HG03565 (cell line): ENCODE data around the gene TMUB1.
"Not testable (repeated sequence)": the region's sequence is repeated elsewhere in the genome, so short reads cannot be mapped to it uniquely, and the experiment has no call there.

Experiments
- ATAC-seq: cut with Tn5 transposase; IDR thresholded peaks from one replicate; pipeline ENCODE4 v1.9.1; 2021; ENCODE audit warnings: mild to moderate bottlenecking, moderate library complexity; ENCODE audit not compliant: unreplicated experiment

TMUB1 gene

DNA sequence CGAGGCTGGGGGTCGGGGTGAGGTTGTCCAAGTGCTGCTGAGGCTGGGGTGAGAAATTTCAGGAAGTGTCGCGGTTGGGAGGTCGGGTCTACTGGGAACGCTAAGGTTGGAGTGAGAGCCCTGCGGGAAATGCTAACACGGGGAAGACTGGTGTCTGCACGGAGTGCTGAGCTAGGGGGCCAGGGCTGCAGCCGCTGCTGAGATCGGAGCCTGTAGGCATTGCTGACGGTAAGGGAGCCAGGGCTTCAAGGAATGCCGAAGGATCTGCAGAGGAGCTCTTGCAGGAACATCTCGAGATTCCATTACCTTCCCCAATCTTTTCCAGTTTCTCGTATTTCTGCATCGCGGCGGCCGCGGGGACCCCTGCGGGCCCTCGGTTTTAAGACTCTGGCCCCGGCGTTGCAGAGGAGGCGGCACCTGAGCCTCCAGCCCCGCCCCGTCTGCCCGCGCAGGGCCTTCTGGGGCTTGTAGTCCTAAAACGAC lies 25.7 kb downstream of the TMUB1 start, which contains the start of gene CDK5:
Gene CDK5, minus strand, starts transcription at position 392 of the 483 bp plus-strand sequence. Its CDS starts 49 bp downstream, at position 343.
- peak; percentile 0 for ATAC-seq

DNA sequence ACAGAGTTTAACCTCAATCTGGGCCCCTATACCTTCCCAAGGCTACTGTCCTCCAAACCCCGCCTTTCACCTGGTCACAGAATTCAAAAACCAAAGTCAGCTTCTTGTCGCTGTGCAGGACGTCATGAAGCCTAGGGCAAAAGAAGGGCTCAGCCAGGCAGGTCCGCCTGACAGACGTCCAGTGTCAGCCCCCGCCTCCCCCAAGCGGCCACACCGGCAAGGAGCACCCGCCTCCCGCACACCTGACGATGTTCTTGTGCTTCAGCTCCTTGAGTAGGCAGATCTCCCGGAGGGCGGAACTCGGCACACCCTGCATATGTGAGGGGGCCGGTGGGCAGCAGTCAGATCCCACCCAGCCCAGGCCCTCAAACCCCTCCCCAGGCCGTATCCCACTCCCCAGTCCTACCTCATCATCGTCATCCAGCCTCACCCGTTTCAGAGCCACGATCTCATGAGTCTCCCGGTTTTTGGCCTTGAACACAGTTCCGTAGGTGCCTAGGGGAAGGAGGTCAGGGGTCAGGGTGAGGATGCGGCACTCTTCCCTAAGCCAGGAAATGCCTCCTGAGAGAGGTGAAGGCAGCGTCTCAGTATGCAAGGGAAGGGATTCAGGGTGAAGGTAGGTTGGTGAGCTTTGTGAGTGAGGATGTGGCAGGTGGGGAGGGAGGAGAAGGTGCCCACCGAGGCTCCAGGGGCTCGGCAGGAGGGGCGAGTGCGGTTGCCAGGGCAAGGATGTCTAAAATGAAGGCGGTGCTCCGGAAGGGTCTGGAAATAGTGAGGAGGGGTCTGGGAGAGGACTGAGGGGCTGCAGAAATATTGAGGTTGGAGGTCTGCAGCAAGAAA lies 26.4 kb downstream of the TMUB1 start:
- no peak for ATAC-seq

DNA sequence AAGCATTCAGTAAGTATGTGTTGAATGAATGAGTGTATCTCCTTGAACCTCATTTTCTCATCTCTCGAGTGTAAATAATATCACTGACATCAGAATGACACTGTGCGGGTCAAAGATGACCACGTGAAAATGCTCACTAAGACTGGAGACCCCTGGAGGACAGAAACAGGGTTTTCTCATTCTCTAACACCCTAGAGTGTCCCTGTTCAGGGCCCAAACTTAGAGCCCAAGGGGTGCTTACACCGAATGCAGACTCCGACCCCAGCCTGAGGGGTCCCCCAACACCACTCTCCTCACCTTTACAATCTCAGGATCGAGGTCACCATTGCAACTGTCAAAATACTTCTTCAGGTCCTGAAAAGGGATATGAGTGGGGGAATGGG lies 27.0 kb downstream of the TMUB1 start:
- no peak for ATAC-seq

DNA sequence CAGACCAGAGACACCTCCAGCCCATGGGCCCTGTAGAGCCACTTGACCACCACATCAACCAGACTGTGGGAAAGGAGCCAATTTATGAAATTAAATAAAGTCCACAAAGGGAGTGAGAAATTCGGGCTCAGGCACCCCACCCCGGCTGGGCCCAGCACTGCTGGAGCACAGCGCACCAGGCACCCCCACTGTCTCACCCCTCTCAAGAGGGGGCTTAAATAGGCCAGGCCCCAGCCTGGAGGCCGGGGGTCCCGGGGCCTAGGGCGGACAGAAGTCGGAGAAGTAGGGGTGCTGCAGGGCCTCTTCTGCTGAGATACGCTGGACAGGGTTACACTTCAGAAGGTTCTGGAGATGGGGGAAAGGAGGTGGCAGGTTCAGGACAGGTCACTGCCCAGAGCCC lies 29.5 kb downstream of the TMUB1 start:
- no peak for ATAC-seq

DNA sequence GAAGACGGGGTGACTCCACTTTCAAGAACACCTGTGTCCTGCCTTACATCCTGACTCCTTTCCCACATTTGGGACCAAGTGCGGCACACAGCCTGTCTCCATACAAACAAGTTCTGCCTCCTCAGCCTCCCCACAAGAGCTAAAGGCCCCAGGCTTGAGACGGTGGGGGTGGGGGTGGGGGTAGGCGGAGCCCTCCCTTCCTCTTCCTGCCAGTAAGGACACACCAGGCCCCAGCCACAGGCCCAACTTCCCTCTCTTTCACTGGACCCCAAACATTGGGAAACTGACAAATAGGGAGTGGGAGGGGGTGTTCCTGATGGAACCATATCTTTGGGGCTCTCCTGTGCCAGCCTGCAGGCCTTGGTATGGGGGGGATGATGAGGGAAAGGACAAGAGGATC lies 30.2 kb downstream of the TMUB1 start:
- no peak for ATAC-seq

DNA sequence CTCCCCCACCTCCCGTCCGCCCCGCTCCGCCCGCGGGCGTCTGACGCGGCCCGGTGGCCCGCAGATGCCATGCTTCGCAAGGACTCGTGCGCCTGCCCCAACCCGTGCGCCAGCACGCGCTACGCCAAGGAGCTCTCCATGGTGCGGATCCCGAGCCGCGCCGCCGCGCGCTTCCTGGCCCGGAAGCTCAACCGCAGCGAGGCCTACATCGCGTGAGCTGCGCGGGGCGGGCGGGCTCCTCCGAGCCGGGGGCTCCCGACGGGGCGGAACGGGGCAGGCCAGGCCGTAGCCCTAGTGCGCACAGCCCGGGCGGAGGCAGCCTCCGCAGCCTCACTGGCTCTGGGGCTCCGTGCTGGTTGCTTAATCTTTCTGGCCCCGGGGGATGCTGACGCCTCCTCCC lies 32.2 kb downstream of the TMUB1 start:
- no peak for ATAC-seq

DNA sequence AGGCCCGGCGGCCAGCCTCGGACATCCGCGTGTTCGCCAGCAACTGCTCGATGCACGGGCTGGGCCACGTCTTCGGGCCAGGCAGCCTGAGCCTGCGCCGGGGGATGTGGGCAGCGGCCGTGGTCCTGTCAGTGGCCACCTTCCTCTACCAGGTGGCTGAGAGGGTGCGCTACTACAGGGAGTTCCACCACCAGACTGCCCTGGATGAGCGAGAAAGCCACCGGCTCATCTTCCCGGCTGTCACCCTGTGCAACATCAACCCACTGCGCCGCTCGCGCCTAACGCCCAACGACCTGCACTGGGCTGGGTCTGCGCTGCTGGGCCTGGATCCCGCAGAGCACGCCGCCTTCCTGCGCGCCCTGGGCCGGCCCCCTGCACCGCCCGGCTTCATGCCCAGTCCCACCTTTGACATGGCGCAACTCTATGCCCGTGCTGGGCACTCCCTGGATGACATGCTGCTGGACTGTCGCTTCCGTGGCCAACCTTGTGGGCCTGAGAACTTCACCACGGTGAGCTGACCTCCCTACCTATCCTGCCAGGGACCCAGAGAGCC lies 34.3 kb downstream of the TMUB1 start:
- no peak for ATAC-seq

DNA sequence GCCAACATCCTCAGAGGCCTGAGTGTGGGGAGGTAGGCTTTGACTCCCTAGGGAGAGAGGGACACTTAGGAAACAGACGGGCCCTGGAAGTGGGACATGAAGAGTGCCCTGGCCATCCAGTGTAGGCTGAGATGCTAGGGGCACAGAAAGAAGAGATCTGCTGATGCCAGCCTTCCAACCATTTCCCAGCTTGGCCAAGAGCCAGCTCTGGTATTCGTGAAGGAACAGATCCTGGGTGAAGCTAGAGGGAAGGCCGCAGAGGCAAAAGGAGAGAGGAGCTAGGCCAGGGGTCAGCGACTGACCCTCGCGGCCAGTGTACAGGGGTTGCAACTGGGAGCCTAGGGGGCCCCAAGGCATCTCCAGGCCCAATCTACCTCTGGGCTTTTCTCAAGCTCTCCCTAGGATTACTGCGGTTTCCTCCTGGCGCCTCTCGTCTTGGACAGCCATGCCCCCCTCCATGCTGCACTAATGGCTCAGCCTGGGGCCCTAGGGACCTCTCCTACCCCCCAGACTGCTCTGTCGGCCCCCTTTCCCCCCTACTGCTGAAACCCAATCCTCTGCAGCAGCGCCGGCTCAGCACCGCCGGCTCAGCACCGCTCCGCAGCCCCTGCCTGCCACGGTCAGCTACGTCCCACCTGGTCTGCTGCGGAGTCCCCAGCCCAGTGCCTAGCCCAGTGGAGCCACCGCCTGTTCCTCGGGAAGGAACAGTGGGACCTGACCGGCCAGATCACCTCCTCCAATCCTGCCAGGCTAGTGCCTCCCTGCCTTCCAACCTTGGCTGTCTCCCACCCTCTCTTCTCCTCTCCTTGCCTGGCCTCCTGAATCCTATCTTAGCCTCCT lies 35.1 kb downstream of the TMUB1 start, which contains the start of gene ASIC3:
Gene ASIC3, plus strand, starts transcription at position 556 of the 840 bp plus-strand sequence. CDS start 355 bp downstream, outside the sequence.
- no peak for ATAC-seq

DNA sequence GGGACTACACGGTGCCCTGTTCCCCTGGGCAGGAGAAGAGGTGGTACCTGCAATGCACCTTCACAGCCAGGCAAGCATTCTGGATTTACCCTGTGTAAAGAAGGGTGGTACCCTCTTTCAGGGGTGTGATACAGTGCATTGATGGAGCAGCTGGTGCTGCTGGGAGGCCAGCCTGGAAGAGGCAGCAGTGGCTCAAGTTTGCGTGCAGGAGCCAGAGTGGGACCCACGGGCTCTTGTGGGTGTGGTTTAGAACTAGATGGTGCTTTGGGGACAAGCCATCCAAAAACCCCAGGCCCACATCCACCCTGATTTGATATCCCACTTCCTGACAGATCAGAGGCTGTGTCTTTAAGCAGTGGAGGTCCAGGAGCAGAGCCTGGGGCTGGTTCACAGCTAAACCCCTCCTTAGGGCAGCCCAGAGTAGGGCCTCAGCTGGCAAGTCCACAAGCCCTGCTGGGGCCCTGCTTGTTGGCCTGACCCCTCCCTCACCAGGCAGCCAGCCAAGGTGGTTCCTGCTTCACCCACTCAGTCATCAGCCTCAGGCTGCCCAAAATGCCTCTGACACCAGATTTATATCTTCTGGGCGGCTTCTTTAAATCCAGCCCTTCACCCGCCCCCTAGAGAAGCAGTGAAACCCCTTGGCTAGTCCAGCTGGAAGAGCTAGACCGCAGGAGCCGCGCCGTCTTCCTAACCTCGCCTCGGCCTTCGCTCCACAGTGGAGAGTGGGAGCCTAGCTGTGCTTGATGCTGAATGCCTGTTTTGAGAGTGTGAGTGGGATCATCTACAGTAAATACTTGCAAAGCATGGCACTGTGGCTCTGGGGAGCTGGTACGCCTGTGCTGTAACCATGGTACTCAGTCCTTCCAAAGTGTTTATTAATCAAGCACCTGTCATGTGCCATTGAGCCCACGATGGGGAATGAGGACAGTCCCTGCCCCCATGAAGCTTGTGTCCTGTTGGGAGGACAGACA lies 36.4 kb downstream of the TMUB1 start:
- no peak for ATAC-seq

DNA sequence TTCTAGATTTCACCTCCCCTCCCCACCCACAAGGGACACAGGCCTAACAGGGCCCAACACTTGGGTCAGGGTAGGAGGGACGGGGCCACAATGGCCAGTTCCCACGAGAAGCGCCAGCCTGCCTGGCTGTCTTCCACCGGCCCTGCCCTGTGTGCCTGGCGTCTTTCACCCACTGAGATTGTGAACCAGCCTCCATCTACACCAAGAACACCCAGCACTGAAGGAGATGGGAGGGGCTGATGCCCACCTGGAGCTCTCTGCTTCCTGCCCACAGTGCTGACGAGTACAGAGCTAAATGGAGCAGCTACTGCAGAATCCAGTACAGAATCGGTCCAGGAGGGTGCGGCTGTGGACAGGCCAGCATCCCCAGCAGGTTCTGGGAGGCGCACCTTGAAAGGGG lies 37.3 kb downstream of the TMUB1 start:
- ATAC-seq: no peak

DNA sequence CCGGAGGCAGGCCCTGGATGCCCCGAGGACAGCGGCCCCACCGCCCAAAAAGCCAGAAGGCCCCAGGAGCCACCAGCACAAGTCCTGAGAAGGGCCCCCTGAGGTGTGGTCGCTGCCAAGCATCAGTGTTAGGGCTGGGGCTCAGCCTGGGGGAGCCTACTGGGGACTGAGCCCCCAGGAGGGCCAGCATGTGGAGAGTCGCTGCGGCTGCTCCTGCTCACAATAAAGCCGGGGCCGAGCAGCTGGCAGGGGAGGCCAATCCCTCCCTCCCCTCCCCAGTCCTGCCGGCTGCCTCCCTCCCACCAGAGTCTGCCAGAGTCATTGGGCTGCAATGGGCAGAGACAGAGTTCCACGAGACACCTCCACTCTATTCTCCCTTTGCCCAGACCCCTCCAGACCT lies 38.0 kb downstream of the TMUB1 start:
- no peak for ATAC-seq

DNA sequence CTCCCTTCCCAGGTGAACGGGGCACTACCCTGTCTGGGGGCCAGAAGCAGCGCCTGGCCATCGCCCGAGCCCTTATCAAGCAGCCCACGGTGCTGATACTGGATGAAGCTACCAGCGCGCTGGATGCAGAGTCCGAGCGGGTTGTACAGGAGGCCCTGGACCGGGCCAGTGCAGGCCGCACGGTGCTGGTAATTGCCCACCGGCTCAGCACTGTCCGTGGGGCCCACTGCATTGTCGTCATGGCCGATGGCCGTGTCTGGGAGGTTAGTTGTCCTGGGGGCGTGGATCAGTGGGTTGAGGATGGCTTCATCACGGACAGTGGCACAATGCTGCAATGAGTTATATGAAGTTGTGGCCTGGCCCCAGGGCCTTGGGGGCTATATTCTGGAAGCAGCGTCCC lies 39.3 kb downstream of the TMUB1 start:
- no peak for ATAC-seq

DNA sequence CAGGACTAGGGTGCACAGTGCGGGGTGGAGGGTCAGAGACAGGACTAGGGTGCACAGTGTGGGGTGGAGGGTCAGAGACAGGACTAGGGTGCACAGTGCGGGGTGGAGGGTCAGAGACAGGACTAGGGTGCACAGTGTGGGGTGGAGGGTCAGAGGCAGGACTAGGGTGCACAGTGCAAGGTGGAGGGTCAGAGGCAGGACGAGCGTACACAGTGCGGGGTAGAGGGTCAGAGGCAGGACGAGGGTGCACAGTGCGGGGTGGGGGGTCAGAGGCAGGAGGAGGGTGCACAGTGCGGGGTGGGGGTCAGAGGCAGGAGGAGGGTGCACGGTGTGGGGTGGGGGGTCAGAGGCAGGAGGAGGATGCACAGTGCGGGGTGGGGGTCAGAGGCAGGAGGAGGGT lies 39.8 kb downstream of the TMUB1 start:
- not testable (repeated sequence) for ATAC-seq

DNA sequence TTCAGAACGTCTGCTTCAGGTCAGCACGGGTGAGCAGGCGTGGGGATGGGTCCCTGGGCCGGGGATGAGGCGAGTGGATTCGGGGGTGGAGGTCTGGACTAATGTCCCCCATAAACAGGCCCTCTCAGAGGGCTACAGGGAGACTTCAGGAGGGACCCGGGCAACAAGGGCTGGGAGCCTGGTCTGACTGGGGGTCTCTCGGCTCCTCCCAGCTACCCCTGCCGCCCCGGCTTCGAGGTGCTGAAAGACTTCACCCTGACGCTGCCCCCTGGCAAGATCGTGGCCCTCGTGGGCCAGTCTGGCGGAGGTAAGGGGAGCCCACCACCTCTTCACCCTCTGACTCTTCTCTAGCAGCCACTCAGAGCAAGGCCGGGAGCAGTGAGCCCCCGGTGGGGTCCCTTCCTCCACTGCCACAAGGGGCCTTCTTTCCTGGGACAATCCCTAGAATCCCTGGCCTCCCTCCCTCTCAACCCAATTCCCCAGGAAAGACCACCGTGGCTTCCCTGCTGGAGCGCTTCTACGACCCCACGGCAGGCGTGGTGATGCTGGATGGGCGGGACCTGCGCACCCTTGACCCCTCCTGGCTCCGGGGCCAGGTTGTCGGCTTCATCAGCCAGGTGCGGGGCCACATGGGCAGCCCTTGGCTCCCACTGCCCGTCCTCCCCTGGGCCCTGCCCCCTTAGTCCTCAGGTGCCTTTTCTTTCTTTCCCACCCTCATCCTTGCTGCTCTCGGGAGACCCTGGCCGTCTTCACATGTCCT lies 42.5 kb downstream of the TMUB1 start:
- ATAC-seq: no peak

DNA sequence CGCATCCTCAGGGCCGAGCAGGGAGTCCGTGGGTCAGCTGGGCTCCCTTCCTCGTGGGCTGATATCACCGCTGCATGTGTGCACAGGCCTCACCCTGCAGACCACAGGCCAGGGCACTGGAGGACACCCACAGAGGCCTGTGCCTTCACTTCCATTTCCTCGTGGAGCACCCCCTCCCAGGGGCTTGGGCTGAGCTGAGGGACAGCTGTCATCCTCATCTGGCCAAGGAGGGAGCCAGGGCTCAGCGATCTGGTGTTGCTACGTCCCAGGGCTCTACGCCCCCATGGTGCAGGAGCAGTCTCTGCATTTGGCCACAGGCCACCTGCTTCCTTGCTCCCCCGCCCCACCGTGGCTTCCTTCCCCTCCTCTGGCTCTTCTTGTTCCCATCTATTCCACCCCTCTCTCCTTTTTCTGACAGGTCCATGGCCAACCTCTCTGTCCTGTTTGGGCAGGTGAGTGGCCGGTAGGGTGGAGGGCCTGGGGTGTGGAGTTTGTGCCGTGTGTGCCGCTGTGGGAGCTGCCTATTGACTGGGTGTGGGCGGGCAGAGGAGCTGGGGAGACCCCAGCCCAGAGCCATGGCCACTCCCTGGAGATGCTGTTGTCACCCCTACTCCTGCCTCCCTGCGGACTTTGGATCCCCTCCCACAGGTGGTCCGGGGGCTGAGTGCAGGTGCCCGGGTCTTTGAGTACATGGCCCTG lies 43.3 kb downstream of the TMUB1 start:
- ATAC-seq: no peak

DNA sequence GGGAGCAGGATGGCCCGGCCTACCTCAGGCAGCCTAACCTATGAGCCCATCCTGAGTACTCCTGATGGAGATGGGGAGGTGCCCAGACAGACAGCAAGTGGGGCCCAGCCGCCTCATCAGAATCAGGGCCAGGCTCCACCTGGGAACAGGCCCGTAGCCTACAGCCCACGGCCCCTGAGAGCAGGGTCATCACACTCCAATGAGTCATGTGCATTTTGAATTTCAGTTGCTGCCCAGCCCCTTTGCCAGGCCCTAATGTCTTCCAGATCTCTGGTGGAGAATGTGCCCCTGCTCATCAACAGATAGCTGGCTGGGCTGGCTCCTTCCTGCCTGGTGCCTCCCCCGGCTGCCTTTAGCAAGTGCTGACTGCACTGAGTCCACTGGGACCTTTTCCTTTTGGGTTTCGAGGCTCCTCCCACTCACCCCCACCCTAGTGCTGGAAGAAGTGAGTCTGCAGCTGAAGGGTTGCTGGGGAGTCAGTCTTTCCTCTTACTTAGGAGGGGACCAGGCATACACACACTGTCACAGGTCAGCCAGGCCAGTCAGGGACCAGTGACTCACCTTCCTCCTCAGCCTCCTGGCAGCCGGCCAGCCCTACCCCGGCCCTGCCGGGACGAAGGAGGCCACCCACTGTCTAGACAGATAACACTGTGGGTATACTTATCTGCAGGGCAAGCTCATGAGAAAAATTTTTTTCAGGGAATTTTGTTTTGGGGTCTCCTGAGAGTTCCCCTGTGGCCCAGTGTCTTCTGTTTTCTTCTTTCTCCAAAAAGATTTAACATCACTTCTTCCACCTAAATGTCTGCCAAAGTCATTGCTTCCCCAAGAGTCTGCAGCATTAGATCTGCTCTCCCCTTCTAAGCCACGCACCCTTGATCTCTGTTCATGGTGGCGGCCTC lies 44.1 kb downstream of the TMUB1 start:
- peak; percentile 41 for ATAC-seq

DNA sequence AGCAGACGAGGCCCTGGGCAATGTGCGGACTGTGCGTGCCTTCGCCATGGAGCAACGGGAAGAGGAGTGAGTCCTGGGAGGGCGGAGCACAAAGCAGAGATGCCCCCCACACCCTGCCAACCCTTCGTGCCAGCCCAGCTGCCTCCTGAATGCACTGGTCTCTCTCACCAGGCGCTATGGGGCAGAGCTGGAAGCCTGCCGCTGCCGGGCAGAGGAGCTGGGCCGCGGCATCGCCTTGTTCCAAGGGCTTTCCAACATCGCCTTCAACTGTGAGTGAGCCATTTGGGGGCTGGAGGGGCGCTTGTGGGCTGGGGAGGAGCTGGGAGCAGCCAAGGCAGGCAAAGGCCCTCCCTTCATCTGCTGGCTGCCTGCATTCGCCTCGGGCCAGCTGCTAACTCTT lies 47.4 kb downstream of the TMUB1 start:
- no peak for ATAC-seq
